Neural progenitor cell (in vitro differentiated cells): Measurements from ENCODE around the gene ANK3. TPM values are rescaled to one million over a fixed set of nuclear protein-coding genes. Genes with fewer than 3 reads are reported as not detected.

Source experiments
- DNase-seq: peaks from one replicate; pipeline ENCODE4 v3.0.0-alpha.2; 2016; ENCODE audit warnings: low spot score
- H2AFZ ChIP-seq: fragments of 200-600 bp; sonication (generic); replicated peaks from 2 replicates; pipeline ENCODE4 v1.6.1; 2016; ENCODE audit warnings: antibody characterized with exemption
- H3F3A ChIP-seq: fragments of 200-600 bp; sonication (generic); 2 replicates; pipeline ENCODE4 v1.6.1; 2016; ENCODE audit warnings: antibody characterized with exemption, low read depth
- H3K27ac ChIP-seq: fragments of 200-600 bp; sonication (generic); 2 replicates; pipeline ENCODE4 v1.5.1; 2016; ENCODE audit warnings: mild to moderate bottlenecking
- H3K27me3 ChIP-seq: fragments of 200-600 bp; sonication (generic); 2 replicates; pipeline ENCODE4 v1.6.1; 2016; ENCODE audit warnings: mild to moderate bottlenecking, moderate library complexity
- H3K36me3 ChIP-seq: fragments of 200-600 bp; sonication (generic); 2 replicates; pipeline ENCODE4 v1.5.1; 2016
- H3K4me1 ChIP-seq: fragments of 200-600 bp; sonication (generic); 2 replicates; pipeline ENCODE4 v1.6.1; 2016; ENCODE audit warnings: mixed run types
- H3K4me2 ChIP-seq: fragments of 200-600 bp; sonication (generic); 2 replicates; pipeline ENCODE4 v1.6.1; 2016
- H3K4me3 ChIP-seq: fragments of 200-600 bp; sonication (generic); 2 replicates; pipeline ENCODE4 v1.5.1; 2016
- H3K79me2 ChIP-seq: fragments of 200-600 bp; sonication (generic); 2 replicates; pipeline ENCODE4 v1.6.1; 2016; ENCODE audit warnings: low read depth
- H3K9ac ChIP-seq: fragments of 200-600 bp; sonication (generic); 2 replicates; pipeline ENCODE4 v1.6.1; 2016
- H3K9me3 ChIP-seq: fragments of 200-600 bp; sonication (generic); 2 replicates; pipeline ENCODE4 v1.5.1; 2016; ENCODE audit warnings: low read depth
- H4K20me1 ChIP-seq: fragments of 200-600 bp; sonication (generic); 2 replicates; pipeline ENCODE4 v1.6.1; 2016; ENCODE audit warnings: low read depth
- H3K27ac Mint-ChIP-seq: 3 replicates; pipeline ENCODE4 v1.8.0; 2021; ENCODE audit warnings: mixed read lengths
- H3K27me3 Mint-ChIP-seq: 2 replicates; pipeline ENCODE4 v1.8.0; 2022; ENCODE audit warnings: low read depth, mild to moderate bottlenecking, inconsistent platforms, moderate library complexity, mixed read lengths; ENCODE audit not compliant: insufficient read depth
- H3K36me3 Mint-ChIP-seq: 3 replicates; pipeline ENCODE4 v1.8.0; 2021; ENCODE audit warnings: mixed read lengths
- H3K4me1 Mint-ChIP-seq: 3 replicates; pipeline ENCODE4 v1.8.0; 2021; ENCODE audit warnings: mixed read lengths
- H3K4me3 Mint-ChIP-seq: 3 replicates; pipeline ENCODE4 v1.8.0; 2021; ENCODE audit warnings: mild to moderate bottlenecking, moderate library complexity, mixed read lengths
- H3K9me3 Mint-ChIP-seq: 3 replicates; pipeline ENCODE4 v1.8.0; 2020; ENCODE audit warnings: mixed read lengths
- CTCF ChIP-seq: fragments of 200-600 bp; sonication (generic); IDR thresholded peaks from 2 replicates; pipeline ENCODE4 v1.5.1; 2017; ENCODE audit warnings: antibody characterized with exemption, mild to moderate bottlenecking
- EZH2 ChIP-seq: fragments of 200-600 bp; sonication (generic); IDR thresholded peaks from 2 replicates; pipeline ENCODE4 v1.6.1; 2017; ENCODE audit warnings: antibody characterized with exemption, mild to moderate bottlenecking, moderate library complexity
- EZH2phosphoT487 ChIP-seq: fragments of 200-600 bp; sonication (generic); IDR thresholded peaks from 2 replicates; pipeline ENCODE4 v1.6.1; 2017; ENCODE audit warnings: antibody characterized with exemption
- total RNA-seq: library from RNA; depleted of rRNA; stranded (reverse); fragments of >200 nt; gene quantifications from 2 replicates; pipeline ENCODE4 v1.2.3, GENCODE V29; 2015; ENCODE audit warnings: low replicate concordance

The ANK3 gene
- total RNA-seq, result 42.6 and 54.1 TPM in 2 replicates

GRCh38 chr10:60389413-60390025, at the start of gene ANK3:
TSS of gene ANK3 (minus strand) at chr10:60389875. CDS start at chr10:60389538, 337 bp downstream.
- Mint-ChIP-seq H3K9me3 (no peaks in the 10 kb centered on the region), H3K27me3 (peaks cover 2% of the 10 kb centered on the region), H3K36me3 (no peaks in the 10 kb centered on the region), H3K4me3 (peak within 1 kb of the TSS; percentile 41), H3K27ac (peak within 1 kb of the TSS; percentile 85), H3K4me1 (peaks cover 42% of the 10 kb centered on the region)
- H3K36me3 ChIP-seq, result no peaks in the 10 kb centered on the region
- DNase-seq, result peak; percentile 26
- no peak within 1 kb of the TSS for H3K4me3 ChIP-seq
- no peak within 1 kb of the TSS for H3K27ac ChIP-seq
- peak within 1 kb of the TSS; percentile 26 for H2AFZ ChIP-seq
- H3K9ac ChIP-seq, result no peak within 1 kb of the TSS
- H3F3A ChIP-seq, result peaks cover 13% of the 10 kb centered on the region
- no peaks in the 10 kb centered on the region for H4K20me1 ChIP-seq
- H3K4me2 ChIP-seq, result peak within 1 kb of the TSS; percentile 19
- no peaks in the 10 kb centered on the region for H3K79me2 ChIP-seq
- no peaks in the 10 kb centered on the region for H3K9me3 ChIP-seq
- peaks cover 31% of the 10 kb centered on the region for H3K4me1 ChIP-seq
- H3K27me3 ChIP-seq, result no peaks in the 10 kb centered on the region
- TF ChIP-seq EZH2phosphoT487 (peak; percentile 55), EZH2 (no peak), CTCF (no peak)

GRCh38 chr10:60434418-60435046, 44.9 kb upstream of the ANK3 start:
- no peaks in the 10 kb centered on the region for H4K20me1 ChIP-seq
- no peaks in the 10 kb centered on the region for H3K27me3 ChIP-seq
- H3K79me2 ChIP-seq, result no peaks in the 10 kb centered on the region
- H3K9ac ChIP-seq, result no peak overlapping the region
- no peak overlapping the region for H3K4me3 ChIP-seq
- H2AFZ ChIP-seq, result no peak overlapping the region
- Mint-ChIP-seq H3K27me3 (no peaks in the 10 kb centered on the region), H3K36me3 (no peaks in the 10 kb centered on the region), H3K27ac (no peak overlapping the region), H3K9me3 (no peaks in the 10 kb centered on the region), H3K4me3 (no peak overlapping the region), H3K4me1 (peaks cover 3% of the 10 kb centered on the region)
- H3K9me3 ChIP-seq, result no peaks in the 10 kb centered on the region
- no peaks in the 10 kb centered on the region for H3K36me3 ChIP-seq
- DNase-seq, result peak; percentile 61
- no peak overlapping the region for H3K4me2 ChIP-seq
- TF ChIP-seq EZH2phosphoT487 (no peak), CTCF (peak; percentile 85)
- no peak overlapping the region for H3K27ac ChIP-seq
- H3F3A ChIP-seq, result no peaks in the 10 kb centered on the region
- H3K4me1 ChIP-seq, result no peaks in the 10 kb centered on the region

GRCh38 chr10:60433684-60434083, 44.0 kb upstream of the ANK3 start:
- Histone ChIP-seq H4K20me1 (no peaks in the 10 kb centered on the region), H3K36me3 (no peaks in the 10 kb centered on the region), H3F3A (no peaks in the 10 kb centered on the region), H3K9ac (no peak overlapping the region), H3K79me2 (no peaks in the 10 kb centered on the region), H3K9me3 (no peaks in the 10 kb centered on the region), H2AFZ (peak overlapping the region; percentile 71), H3K27ac (no peak overlapping the region), H3K4me2 (no peak overlapping the region), H3K27me3 (no peaks in the 10 kb centered on the region), H3K4me3 (no peak overlapping the region), H3K4me1 (no peaks in the 10 kb centered on the region)
- Mint-ChIP-seq H3K4me3 (no peak overlapping the region), H3K4me1 (peaks cover 4% of the 10 kb centered on the region), H3K9me3 (no peaks in the 10 kb centered on the region), H3K27me3 (no peaks in the 10 kb centered on the region), H3K36me3 (no peaks in the 10 kb centered on the region), H3K27ac (no peak overlapping the region)
- no peak for DNase-seq
- TF ChIP-seq CTCF, result no peak
- TF ChIP-seq EZH2, result no peak
